Fibroblast of lung (primary cell): ENCODE measurements around the gene ZXDC. TPM values are rescaled to one million over a fixed set of nuclear protein-coding genes. Genes with fewer than 3 reads are reported as not detected.

ENCODE experiments used
- DNase-seq, 2 donors: peaks; one replicate each; pipeline versions ENCODE4 v3.0.0 to v3.0.0-alpha.2; 2010; ENCODE audit warnings: low read depth in 2 of 2
- H2AFZ ChIP-seq: 2 replicates; pipeline ENCODE4 v1.5.1; 2012; ENCODE audit warnings: low read length, control low read depth, inconsistent platforms
- H3K27ac ChIP-seq: 2 replicates; pipeline ENCODE4 v1.5.1; 2011; ENCODE audit warnings: low read length, control low read depth; ENCODE audit not compliant: insufficient read depth
- H3K27me3 ChIP-seq: 2 replicates; pipeline ENCODE4 v1.5.1; 2011; ENCODE audit warnings: mild to moderate bottlenecking, low read length; ENCODE audit not compliant: control insufficient read depth, insufficient read depth
- H3K36me3 ChIP-seq: 2 replicates; pipeline ENCODE4 v1.5.1; 2011; ENCODE audit warnings: low read length; ENCODE audit not compliant: control insufficient read depth, insufficient read depth
- H3K4me1 ChIP-seq: 2 replicates; pipeline ENCODE4 v1.5.1; 2011; ENCODE audit warnings: low read length; ENCODE audit not compliant: control insufficient read depth, insufficient read depth; ENCODE audit errors: extremely low read depth
- H3K4me2 ChIP-seq: 2 replicates; pipeline ENCODE4 v1.5.1; 2011; ENCODE audit warnings: low read length, control low read depth; ENCODE audit not compliant: insufficient read depth; ENCODE audit errors: extremely low read depth
- H3K4me3 ChIP-seq, 4 experiments: fragments of 200-600 bp in 1 of 4; sonication (generic) in 1 of 4; replicated peaks in 1 of 4; 2 replicates each; pipeline ENCODE4 v1.5.1; 2011 to 2016; ENCODE audit warnings: low read length in 4 of 4, low read depth in 3 of 4, mild to moderate bottlenecking in 3 of 4, control low read depth in 2 of 4, inconsistent platforms in 1 of 4, mixed read lengths in 1 of 4; ENCODE audit not compliant: insufficient read depth in 1 of 4; ENCODE audit errors: control extremely low read depth in 1 of 4
- H3K79me2 ChIP-seq: 2 replicates; pipeline ENCODE4 v1.5.1; 2012; ENCODE audit warnings: mild to moderate bottlenecking, low read length, inconsistent platforms; ENCODE audit not compliant: control insufficient read depth, insufficient read depth
- H3K9ac ChIP-seq: 2 replicates; pipeline ENCODE4 v1.5.1; 2011; ENCODE audit warnings: mild to moderate bottlenecking, low read length, control low read depth; ENCODE audit not compliant: insufficient read depth
- H3K9me3 ChIP-seq: 2 replicates; pipeline ENCODE4 v1.5.1; 2012; ENCODE audit warnings: low read depth, low read length; ENCODE audit not compliant: control insufficient read depth, insufficient read depth
- H4K20me1 ChIP-seq: 2 replicates; pipeline ENCODE4 v1.5.1; 2011; ENCODE audit warnings: low read length; ENCODE audit not compliant: control insufficient read depth, insufficient read depth; ENCODE audit errors: extremely low read depth
- CTCF ChIP-seq, 2 donors: IDR thresholded peaks in 1 of 2; conservative IDR thresholded peaks in 1 of 2; 1 replicate in 1 of 2; 2 replicates in 1 of 2; pipeline ENCODE4 v1.5.1; 2011 to 2012; ENCODE audit warnings: low read length in 2 of 2, control low read depth in 1 of 2, inconsistent platforms in 1 of 2, low read depth in 1 of 2, mild to moderate bottlenecking in 1 of 2
- EZH2 ChIP-seq: IDR thresholded peaks from 2 replicates; pipeline ENCODE4 v1.5.1; 2012; ENCODE audit warnings: low read length, control low read depth, mild to moderate bottlenecking; ENCODE audit errors: missing control alignments
- polyA plus RNA-seq, 2 donors: library from polyadenylated mRNA; depleted of rRNA in 1 of 2; stranded (reverse) in 1 of 2; unstranded in 1 of 2; fragments of >200 nt; gene quantifications; 2 replicates each; pipeline ENCODE4 v1.2.1, GENCODE V29; 2011 to 2012; ENCODE audit warnings: missing spikeins in 1 of 2
- total RNA-seq: library from RNA; depleted of rRNA; stranded (reverse); fragments of >200 nt; gene quantifications from 2 replicates; pipeline ENCODE4 v1.2.1, GENCODE V29; 2014

The ZXDC gene
- total and polyA plus RNA-seq, 2 donors (not counting 1 experiment from before 2014, with no cell fraction given): 5.9 to 17.8 TPM

- H3K4me1 ChIP-seq: no peaks in the 10 kb centered on the region
- no peaks in the 10 kb centered on the region for H4K20me1 ChIP-seq
- no peak overlapping the region for H3K4me3 ChIP-seq
- DNase-seq: no peak
- no peak overlapping the region for H3K4me2 ChIP-seq
- H3K79me2 ChIP-seq: no peaks in the 10 kb centered on the region
- no peaks in the 10 kb centered on the region for H3K36me3 ChIP-seq
- no peak overlapping the region for H3K9ac ChIP-seq
- H2AFZ ChIP-seq: no peak overlapping the region
- H3K27ac ChIP-seq: no peak overlapping the region
- H3K27me3 ChIP-seq: peaks cover 16% of the 10 kb centered on the region
- TF ChIP-seq EZH2: no peak
- no peak for TF ChIP-seq CTCF (conservative IDR thresholded peaks at IDR 0.05 in 1 of 2, IDR thresholded peaks at IDR 0.05 in 1 of 2; ENCODE audit: low read depth in 1 of 2, low read length in 2 of 2)
- no peaks in the 10 kb centered on the region for H3K9me3 ChIP-seq
Observed at GRCh38 chr3:126408099-126408498, 67.6 kb downstream of the ZXDC start.

GRCh38 chr3:126407412-126408044 lies 68.2 kb downstream of the ZXDC start:
- Histone ChIP-seq H3K4me2 (no peak overlapping the region), H3K27me3 (peaks cover 14% of the 10 kb centered on the region), H3K4me3 (no peak overlapping the region), H3K4me1 (no peaks in the 10 kb centered on the region), H3K27ac (no peak overlapping the region), H2AFZ (no peak overlapping the region), H3K9ac (no peak overlapping the region), H3K79me2 (no peaks in the 10 kb centered on the region), H3K9me3 (no peaks in the 10 kb centered on the region), H4K20me1 (no peaks in the 10 kb centered on the region), H3K36me3 (no peaks in the 10 kb centered on the region)
- no peak for DNase-seq
- TF ChIP-seq CTCF (conservative IDR thresholded peaks at IDR 0.05 in 1 of 2, IDR thresholded peaks at IDR 0.05 in 1 of 2; ENCODE audit: low read depth in 1 of 2, low read length in 2 of 2) (no peak), EZH2 (no peak)

- H2AFZ ChIP-seq: no peak overlapping the region
- no peak for DNase-seq
- H3K79me2 ChIP-seq: no peaks in the 10 kb centered on the region
- H4K20me1 ChIP-seq: no peaks in the 10 kb centered on the region
- H3K9ac ChIP-seq: no peak overlapping the region
- H3K27ac ChIP-seq: no peak overlapping the region
- no peaks in the 10 kb centered on the region for H3K36me3 ChIP-seq
- H3K27me3 ChIP-seq: peaks cover 8% of the 10 kb centered on the region
- H3K9me3 ChIP-seq: no peaks in the 10 kb centered on the region
- TF ChIP-seq CTCF (conservative IDR thresholded peaks at IDR 0.05 in 1 of 2, IDR thresholded peaks at IDR 0.05 in 1 of 2; ENCODE audit: low read depth in 1 of 2, low read length in 2 of 2): no peak
- TF ChIP-seq EZH2: no peak
- H3K4me1 ChIP-seq: no peaks in the 10 kb centered on the region
- H3K4me2 ChIP-seq: no peak overlapping the region
- no peak overlapping the region for H3K4me3 ChIP-seq
Observed at GRCh38 chr3:126406389-126407296, 69.0 kb downstream of the ZXDC start.
